Left cardiac atrium (tissue), 4 donors: ENCODE measurements around the gene TMPRSS2. TPM values are rescaled to one million over a fixed set of nuclear protein-coding genes. Genes with fewer than 3 reads are reported as not detected.
A peak's percentile ranks its signal among the peaks of the same experiment; 100 is the strongest.

ENCODE experiments used
- ATAC-seq, 2 donors: fragments of 200-7000 bp; cut with Tn5 transposase; one replicate each; pipeline ENCODE4 v1.9.1; 2020; ENCODE audit warnings: mild to moderate bottlenecking in 2 of 2, moderate library complexity in 2 of 2
- DNase-seq: peaks from one replicate; pipeline ENCODE4 v3.0.0-alpha.2; 2020
- intact Hi-C, 2 donors: fragments of 100-400 bp; cut with DNase I; formaldehyde crosslinking; loops; one replicate each; pipeline versions ENCODE4 v1.14.1 to v1.15.1; 2022 to 2023
- total RNA-seq, 2 donors: library from RNA; stranded (reverse); fragmentation: NEBNext Ultra II Directional; extraction: Animal tissue kit (Norgen Biotek cat#: 25700); gene quantifications; one replicate each; pipeline ENCODE4 v1.2.1, GENCODE V29; 2021
- donor health status: DM: no; HTN: yes; CAD: no.
- donor health status: DM: no; HTN: yes; CAD: no; lungs with severe emphysema.
- donor health status: DM: yes; HTN: yes; CAD: no.
- donor health status: Dilated cardiomyopathy.

TMPRSS2 gene
- total RNA-seq, 2 donors from 2014 or later = not detected

DNA sequence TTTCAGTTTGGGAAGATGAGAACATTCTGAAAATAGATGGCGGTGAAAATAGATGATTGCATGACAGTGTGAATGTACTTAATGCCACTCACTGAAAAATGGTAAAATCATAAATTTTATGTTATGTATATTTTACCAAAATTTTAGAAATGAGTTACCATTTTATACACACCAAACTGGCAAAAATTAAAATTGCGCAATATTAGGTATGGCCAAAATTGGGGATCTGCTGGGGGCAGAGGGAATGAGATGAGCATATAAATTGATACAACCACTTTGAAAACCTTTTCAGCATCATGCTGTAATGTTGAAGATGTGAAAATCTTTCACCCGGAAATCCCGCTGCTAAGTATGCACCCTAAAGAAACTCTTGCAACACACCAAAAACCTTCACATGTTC is 10.8 kb upstream of the TMPRSS2 start:
- intact Hi-C loops = no loop called here
- DNase-seq = no peak
- ATAC-seq = no peak

DNA sequence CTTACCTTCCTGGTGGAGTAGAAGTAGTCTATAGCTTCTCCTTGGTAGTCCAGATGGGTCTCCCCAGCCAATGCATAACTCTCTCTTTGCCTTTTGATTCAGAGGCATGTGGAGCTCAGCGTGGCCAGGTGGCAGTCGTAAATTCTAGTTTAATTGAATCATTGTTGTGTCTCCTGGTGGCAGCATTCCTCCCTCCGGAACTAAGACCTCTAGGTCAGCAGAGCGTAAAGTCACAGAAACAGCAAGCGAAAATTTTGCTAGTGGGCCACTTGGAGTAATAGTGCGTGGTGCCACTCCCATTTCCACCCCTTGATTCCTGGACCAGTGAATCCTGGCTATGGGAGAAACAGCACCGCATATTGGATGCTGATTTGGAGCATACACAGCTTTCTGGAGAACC is 3.9 kb upstream of the TMPRSS2 start:
- DNase-seq (no peak), ATAC-seq (no peak)
- intact Hi-C loops = no loop called here

DNA sequence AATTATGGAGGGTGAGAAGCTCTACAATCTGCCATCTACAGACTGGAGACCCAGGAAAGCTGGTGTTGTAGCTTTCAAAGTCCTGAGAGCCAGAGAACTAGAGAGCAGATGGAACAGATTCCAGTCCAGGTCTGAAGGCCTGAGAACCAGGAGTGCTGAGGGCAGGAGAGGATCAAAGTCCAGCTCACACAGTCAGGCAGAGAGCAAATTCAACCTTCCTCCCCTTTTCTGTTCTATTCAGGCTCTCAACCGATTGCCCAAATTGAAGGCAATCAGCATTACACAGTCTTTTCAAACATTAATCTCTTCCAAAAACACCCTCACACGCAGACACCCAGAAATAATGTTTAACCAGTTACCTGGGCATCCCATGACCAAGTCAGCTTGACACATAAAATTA is 2.5 kb upstream of the TMPRSS2 start:
- ATAC-seq (no peak), DNase-seq (no peak)
- intact Hi-C loops = no loop called here

DNA sequence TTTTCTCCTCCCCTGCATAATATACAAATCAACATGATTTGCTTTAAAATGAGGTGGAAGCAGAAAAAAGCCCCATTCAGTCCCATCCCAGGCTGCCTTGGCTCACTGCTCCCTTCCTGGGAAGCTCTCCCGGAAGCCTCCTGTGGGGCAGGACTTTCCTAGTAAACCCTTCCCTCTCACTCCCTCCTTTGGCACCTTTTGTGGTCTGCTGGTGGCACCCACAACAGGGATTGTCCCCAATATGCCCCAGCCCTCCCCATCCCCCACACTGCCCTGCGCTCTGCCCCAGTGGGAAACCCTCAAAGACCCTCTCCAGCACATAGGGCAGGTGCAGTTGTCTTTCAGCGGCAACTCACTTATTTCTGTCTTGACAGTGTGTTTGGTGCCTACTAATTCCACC is 1.8 kb upstream of the TMPRSS2 start:
- DNase-seq (no peak), ATAC-seq (no peak)
- intact Hi-C loops = no loop called here

DNA sequence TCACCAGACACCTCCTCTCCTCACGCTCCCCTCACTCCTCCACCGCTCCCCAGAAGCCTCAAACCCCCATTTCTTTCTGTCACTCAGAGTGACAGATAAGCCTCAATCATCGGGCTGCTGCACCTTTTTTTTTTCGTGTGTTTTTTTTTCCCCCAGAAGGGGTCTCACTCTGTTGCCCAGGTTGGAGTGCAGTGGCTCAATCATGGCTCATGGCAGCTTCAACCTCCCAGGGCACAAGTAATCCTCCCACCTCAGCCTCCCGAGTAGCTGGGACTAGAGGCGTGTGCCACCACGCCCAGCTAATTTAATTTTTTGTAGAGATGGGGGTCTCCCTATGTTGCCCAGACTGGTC is 1.2 kb upstream of the TMPRSS2 start:
- no peak for ATAC-seq
- DNase-seq = no peak
- intact Hi-C loops = no loop called here

DNA sequence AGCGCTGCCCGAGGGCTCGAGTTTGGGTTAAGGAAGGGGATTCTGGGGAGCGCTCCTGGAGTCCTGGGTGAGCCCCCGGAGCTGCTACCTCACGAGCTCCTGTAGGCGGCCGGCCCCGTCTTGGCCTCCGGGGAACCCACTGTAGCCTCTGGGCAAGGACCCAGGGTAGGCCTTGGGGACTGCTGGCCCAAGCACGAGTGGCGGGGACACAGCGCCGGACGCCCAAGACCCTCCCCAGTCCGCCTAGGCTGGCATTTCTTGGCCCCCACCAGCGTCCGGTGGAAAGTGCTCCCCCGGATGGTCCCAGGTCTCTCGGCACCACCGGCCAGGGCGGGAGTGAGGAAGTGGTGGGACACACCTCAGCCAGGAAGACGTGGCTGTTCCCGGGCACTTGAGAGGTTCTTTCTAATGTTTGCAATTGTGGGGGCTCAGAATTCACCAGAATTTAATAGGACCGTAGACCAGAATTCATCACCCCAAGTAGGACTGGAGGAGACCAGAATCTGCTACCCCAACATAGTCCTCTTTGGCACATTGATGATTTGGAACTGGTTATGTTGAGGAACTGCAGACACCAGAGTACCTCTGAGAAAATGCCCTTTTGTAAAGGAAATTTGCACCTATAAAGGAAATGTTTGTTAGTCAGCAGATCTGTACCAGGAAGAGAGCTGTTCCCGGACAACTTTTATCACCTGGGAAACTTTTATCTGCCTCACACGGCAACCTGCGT is 622 bp upstream of the TMPRSS2 start:
- ATAC-seq = peak; percentile 10 to 34
- DNase-seq = no peak
- intact Hi-C loops = no loop called here

DNA sequence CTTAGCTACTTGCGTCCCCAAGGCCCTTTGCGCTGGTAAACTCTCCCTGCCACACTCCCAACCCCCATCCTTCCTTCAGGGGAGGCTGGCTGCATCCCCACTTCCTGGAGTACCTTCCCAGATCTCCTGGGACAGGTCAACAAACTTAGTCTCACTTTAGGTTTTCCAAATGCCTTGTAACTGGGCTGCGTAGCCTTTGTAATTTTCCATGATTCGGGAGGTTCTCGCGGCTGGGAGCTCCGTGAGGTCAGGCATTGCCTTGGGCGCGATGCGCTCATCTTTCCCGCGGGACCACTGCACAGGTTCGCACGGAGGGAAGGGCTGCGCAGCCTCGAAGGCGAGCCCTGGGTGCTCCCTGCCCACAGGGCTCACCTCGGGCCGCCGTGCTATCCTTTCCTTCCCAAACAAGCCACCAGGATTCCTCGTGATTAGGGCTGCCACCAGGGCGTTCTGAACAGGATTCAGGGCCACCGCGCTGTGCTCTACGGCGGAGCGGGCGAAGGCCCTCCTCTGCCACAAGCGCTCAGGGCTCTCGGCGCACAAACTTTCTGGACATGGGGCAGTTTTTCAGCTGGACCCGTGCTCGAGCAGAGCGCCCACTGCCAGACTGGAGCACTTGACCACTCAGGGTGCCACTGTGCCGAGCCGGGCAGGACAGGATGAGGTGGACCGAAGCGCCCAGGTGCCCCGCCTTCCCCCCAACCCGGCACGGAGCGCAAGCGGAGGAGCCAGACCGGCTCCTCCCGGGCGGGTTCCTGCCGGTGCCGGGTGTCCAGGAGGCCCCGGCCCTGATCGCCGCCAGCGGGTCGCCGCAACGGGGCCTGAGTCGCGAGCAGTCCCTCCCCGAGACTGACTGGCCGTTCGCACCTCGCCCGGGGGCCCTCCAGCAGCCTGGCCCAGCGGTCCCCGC is 1.1 kb downstream of the TMPRSS2 start:
- DNase-seq (no peak), ATAC-seq (peak in 1 of 2 donors; percentile 52)
- intact Hi-C loops = no loop called here

DNA sequence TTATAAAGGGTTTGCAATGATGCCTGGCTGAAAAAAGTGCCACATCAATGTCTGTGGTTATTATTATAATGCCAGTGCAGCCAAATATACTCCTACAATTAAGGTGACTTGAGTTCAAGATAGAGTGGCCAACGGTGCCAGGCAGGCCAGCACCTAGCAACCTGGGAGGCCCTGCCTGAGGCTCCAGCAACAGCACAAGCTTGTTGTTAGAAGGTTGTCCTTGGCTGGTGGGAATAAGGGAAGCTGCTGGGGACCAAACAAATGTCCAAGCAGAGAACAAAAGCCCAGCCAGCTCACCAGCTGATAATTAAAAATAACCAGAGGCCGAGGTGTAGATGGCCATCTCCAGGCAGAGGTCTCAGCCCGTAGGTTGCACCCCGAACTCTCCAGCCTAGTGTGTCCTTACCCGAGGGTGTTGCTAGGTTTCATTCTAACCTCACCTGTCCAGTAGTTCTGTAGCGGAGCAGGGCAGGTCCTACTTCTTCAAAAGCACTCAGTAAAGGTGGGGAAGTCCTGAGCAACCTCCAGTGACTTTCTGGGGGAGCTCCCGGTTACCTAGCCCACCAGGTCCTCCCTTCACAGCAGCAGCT is 1.9 kb downstream of the TMPRSS2 start:
- ATAC-seq (no peak), DNase-seq (no peak)
- intact Hi-C loops = no loop called here

DNA sequence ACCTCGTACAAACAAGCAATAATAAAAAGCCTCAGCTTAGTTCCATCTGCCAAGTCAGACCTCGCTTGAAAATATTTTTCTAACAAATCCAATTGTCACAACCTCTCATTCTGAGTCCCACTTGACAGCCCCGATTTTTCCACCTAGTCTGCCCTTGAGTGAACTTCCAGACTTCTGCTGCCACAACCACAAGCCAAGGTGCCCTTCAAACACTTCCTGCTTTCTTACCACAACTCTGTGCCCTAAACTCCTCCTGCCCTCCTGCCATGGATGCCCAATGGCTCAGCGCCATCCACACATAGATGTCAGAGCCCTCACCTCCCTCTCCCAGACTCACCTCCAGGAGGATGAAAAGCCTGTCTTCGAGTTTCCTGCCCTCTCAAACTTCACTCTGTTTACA is 3.9 kb downstream of the TMPRSS2 start:
- DNase-seq (no peak), ATAC-seq (no peak)
- intact Hi-C loops = no loop called here

DNA sequence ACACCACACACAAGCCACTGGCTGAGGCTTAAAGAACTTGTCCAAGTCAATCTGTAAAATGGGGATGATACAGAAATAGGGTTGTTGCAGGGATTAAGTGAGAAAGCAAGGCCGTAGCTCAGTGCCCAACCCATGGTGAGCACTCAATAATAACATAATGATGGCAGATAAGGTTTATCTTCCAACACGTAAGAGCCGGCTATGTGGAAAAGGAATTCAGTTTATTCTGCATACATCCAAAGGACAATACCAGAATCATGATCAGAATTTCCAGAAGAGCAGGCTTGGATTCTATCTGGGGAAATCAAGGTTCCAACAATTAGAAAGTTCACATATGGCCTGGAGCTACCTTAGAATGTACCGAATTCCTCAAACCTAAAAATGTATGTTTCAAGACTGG is 4.6 kb downstream of the TMPRSS2 start:
- ATAC-seq (no peak), DNase-seq (no peak)
- intact Hi-C loops = no loop called here

DNA sequence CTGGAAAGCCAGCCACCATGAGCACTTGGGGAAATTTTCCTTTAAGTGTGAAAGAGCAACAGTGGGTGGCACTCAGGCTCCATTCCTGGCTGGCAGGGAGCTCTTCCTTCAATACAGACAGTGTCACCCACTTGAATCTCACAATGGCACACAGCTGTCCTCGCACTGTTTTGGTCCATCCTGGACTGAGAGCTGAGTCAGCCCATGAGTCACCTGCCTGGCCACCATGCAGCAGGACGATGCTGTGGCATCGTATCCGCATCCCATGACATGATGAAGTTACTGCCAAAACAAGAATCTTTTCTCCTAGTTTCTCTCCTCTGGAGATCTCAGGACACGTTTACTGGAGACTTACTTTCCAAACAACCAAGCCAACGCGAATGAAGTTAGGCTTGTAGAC is 6.0 kb downstream of the TMPRSS2 start:
- DNase-seq = no peak
- intact Hi-C loops = no loop called here
- peak in 1 of 2 donors; percentile 48 for ATAC-seq

DNA sequence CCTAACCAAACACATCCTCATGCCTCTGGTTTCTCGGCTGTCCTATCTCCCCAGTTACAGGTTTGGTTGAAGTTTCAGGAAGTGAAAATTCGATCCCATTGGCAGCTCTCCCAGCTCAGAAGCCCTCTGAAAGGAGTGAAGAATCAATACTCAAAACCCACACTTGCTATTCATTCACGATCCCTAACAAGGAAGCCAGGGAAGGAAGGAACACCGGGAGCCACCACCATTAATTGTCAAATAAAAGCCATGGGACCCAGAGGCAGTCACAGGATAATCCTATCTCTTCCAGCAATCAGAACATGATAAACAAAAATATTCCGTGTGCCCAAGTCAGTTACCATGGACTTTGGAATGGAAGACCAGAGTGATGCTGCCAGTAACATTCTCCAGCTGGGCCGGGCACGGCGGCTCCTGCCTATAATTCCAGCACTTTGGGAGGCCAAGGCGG is 7.0 kb downstream of the TMPRSS2 start:
- ATAC-seq = no peak
- intact Hi-C loops = no loop called here

DNA sequence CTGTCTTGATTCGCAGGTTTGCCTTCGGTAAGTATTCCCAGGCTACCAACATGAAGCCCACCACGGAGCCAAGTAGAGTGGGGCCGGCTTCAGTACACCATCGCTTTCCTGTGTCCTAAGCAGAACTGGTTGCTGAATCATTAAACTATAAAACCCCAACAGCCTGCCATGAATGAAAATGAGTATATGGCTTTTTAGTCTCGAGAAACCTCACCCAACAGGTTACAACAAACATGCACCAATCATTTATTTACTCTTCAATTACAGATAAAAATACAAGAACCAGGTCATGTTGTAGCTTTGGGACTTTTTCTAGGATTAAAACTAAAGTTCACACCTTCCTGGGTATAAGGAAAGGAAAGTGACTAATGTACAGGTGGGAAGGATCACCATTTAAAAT is 7.6 kb downstream of the TMPRSS2 start:
- DNase-seq = no peak
- ATAC-seq = no peak
- intact Hi-C loops = no loop called here

More for the DNA sequence above, 7.0 kb downstream of the TMPRSS2 start:
- no peak for DNase-seq

DNA sequence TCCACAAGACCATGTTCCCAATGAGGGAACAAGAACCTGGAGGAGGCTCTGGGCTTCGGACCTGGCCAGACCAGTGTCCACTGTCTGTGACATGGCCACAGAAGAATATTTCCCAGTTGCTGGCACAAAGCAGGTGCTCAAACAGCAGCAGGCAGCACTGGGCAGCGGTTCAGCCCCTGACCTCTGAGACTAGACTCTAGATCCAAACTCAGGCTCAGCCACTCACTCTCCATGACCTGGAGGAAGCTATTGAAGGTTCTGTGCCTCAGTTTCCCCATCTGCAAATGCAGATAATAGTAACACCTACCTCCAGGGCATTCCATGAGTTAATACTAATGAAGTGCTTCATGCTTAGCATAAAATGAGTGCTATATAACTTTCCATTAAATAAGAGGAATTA is 8.0 kb downstream of the TMPRSS2 start:
- DNase-seq (no peak), ATAC-seq (no peak)
- intact Hi-C loops = no loop called here

DNA sequence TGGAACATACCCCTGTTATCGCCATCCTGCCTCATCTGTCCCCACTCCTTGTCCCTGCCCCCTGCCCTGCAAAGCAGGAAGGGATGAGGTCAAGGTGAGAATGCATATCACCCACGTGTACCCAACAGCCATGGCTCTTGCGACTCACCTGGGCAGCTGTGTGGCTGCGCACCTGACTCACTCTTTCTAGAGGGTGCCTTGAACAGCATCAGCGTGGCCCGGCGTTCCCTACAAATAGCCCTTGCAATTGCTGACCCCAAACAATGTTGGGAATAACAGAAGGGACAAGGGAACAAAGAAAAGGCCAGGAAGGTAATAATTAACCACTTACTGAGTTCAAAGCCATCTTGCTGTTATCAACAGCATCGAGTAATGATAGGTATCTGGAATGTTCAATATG is 10.2 kb downstream of the TMPRSS2 start:
- intact Hi-C loops = no loop called here
- DNase-seq = no peak
- ATAC-seq = no peak

DNA sequence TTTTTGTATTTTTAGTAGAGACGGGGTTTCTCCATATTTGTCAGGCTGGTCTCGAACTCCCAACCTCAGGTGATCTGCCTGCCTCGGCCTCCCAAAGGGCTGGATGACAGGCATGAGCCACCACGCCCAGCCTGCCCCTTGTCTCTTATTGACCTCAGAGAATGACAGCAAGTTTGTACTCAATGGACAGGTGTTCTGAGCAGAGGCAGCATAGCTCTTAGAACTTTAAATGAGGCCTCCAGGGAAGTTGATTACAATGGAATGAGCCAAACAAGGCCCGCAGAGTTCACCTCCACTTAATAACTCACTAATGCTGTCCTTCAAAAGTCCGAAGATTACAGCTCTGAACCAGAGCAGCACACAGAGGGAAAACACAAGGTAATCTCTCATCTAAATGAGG is 10.9 kb downstream of the TMPRSS2 start:
- no peak for ATAC-seq
- no peak for DNase-seq
- intact Hi-C loops = no loop called here

DNA sequence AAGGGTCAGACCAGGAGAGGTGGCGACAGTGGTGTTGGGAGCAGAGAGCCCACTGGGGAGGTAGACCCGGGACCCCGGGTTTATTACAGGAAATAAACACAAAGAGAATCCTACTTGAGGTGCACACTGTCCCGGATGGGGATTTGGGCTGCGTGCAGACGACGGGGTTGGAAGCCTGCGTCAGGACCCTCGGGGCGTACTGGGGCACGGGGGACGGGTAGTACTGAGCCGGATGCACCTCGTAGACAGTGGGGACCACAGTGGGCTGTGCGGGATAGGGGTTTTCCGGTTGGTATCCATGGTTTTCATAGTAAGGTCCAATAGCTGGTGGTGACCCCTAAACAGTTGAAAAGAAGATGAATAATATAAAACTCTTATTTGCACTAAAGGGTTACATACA is 13.7 kb downstream of the TMPRSS2 start:
- intact Hi-C loops = no loop called here
- ATAC-seq (no peak), DNase-seq (no peak)

DNA sequence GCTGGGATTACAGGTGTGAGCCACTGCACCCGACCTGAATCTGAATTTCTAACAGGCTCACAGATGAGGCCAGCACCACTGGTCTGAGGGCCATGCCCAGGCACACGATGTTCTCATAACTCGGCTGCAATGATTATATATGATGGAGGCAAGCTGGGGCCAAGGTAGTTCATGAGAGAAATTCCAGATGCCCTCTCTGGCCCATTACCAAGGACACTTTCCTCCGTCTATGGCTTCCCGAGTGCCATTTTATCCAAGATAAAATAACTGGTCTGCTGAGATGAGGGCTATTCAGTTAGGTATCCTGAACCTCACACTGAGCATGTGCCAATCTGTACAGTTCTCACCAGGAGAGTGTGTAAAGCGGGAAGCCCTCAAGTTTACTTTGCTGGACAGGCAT is 16.5 kb downstream of the TMPRSS2 start:
- intact Hi-C loops = no loop called here
- DNase-seq = no peak
- no peak for ATAC-seq

DNA sequence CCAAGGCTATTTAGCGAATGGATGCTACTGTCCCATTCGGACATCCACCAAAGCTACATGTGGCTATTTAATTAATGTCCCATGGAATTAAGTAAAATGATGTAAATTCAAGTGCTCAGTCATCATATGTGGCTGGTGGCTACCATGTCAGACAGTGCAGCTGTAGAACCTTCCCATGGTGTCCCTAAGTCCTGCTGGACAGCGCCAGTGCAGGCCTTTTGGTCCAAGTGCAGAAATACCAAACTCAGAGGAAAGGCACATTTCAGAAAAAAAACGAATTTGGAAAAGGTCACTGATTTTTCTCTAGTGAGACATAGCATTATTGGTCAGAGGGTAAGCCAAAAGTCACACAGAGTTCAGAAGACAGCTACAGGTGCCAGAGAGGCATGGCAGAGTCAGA is 17.6 kb downstream of the TMPRSS2 start:
- DNase-seq (no peak), ATAC-seq (no peak)
- intact Hi-C loops = no loop called here

DNA sequence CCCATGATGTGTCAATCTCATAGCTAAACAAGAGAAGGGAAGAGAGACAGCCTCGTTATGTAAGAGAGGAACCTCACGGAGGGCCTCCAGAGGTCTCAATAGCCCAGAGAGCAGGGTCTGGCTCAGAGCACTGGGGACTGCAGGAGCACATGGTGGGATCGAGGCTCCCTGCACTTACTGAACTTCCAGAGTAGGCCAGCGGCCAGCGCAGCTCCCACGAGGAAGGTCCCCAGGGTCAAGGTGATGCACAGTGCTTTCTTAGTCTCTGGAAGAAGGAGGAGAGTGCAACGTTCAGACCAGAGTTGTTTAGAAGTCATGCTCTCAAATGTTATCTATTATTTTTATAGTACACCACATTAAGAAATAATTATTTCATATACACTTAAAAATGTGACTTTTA is 18.6 kb downstream of the TMPRSS2 start:
- DNase-seq = no peak
- intact Hi-C loops = no loop called here
- ATAC-seq = no peak
